ENCODE results near the gene LRMDA. TPM values are rescaled to one million over a fixed set of nuclear protein-coding genes. Genes with fewer than 3 reads are reported as not detected.

Gene LRMDA
- total RNA-seq, 1 experiment from 2014 or later = not detected

DNA sequence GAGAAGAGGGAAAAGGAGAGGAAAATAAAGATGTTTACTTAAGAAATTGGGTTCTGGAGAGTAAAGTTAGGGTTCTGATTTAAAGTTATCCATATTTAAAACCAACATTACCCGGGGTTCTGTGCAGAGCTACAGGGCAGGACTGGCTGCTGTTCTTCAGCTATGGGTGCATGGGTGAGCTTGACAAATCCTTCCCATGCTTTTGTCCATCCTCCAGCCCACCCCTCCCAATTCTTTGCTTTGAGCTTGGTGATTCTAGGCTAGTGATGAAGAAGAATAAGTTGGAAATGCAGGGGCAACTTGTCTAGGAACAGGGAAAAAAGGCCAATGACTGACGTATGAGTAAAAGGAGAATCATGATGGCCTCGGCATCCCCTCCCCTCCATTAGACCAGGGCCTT is 636.0 kb downstream of the LRMDA start:
- no peaks in the 10 kb centered on the region for H3K36me3 ChIP-seq (replicated peaks; ENCODE audit: control insufficient read depth, insufficient read depth, low read length)
- no peaks in the 10 kb centered on the region for H3K27me3 ChIP-seq (ENCODE audit: control insufficient read depth, insufficient read depth, low read length)
- DNase-seq = no peak
- H3K4me3 ChIP-seq (ENCODE audit: insufficient read depth, low read depth, low read length) = no peak overlapping the region

DNA sequence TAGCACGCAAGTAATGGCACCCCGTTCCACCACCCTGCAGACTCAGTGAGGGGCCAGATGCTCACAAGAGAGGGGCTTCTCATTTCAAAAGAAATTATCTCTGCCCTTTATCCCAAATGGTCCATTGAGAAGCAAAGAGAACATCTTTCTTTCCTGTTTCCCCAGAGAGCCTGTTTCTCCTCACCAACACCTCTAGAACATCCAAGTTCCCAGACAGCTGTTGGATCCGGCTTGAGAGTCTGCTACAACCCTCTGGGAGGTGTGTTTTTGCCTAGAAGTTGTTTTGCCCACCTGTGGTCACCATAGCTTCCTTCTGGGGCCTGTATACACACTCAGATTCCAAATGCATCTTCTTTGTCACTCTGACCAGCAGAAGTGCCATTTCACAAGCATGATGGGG is 637.4 kb downstream of the LRMDA start:
- Histone ChIP-seq H3K27me3 (ENCODE audit: control insufficient read depth, insufficient read depth, low read length) (no peaks in the 10 kb centered on the region), H3K36me3 (replicated peaks; ENCODE audit: control insufficient read depth, insufficient read depth, low read length) (no peaks in the 10 kb centered on the region), H3K4me3 (ENCODE audit: insufficient read depth, low read depth, low read length) (no peak overlapping the region)
- DNase-seq = no peak

DNA sequence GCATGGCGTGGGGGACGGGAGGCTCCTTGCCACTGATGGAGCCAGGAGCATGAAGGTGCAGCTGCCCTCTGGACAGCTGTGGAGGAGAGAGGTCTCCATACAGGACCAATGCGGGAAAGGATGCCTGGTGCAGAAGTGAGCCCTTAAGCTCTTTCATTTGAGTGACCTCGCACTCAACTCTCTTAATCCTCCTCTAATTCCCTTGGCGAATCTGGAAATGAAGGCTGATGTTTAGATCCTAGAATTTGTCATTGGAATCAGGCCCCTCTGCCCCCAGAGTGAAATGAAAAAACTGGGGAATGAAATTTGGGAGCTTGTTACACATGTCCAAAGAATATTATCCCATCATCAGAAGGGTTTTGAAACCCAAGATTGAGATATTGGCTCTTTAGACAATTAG is 639.5 kb downstream of the LRMDA start:
- no peaks in the 10 kb centered on the region for H3K36me3 ChIP-seq (replicated peaks; ENCODE audit: control insufficient read depth, insufficient read depth, low read length)
- DNase-seq = no peak
- H3K27me3 ChIP-seq (ENCODE audit: control insufficient read depth, insufficient read depth, low read length) = no peaks in the 10 kb centered on the region
- H3K4me3 ChIP-seq (ENCODE audit: insufficient read depth, low read depth, low read length) = no peak overlapping the region

DNA sequence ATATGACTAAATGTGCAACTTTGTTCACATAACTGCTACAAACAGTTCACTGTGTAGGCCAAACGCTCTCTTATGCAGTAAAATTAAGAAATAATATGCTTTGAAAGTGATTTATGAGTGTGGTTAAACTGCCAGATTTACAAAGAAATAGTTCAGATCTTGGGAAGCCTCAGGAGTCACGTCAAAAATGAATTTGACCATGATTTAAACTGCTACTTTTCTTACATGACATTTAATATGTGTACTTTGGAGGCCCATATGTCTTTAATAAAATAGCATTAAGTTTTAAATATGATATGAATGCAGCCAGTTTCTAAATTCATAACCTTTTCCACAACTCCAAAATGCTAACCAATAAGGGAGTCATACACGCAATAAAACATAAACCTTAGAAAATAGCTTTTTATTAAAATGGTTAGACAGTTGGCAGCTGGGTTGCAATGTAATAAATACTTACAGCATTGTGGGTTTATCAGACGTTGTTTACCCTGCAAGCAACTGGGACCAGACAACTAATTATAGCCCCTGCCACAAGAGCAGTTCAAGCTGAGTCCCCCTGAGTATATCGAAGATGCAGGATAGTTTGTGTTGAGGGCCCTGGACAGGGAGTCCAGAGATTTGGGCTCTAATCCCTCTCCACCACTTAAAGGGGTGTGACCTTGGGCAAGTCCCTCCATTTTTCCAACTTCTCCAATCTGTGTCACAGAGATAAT is 640.4 kb downstream of the LRMDA start:
- H3K36me3 ChIP-seq (replicated peaks; ENCODE audit: control insufficient read depth, insufficient read depth, low read length) = no peaks in the 10 kb centered on the region
- H3K27me3 ChIP-seq (ENCODE audit: control insufficient read depth, insufficient read depth, low read length) = no peaks in the 10 kb centered on the region
- H3K4me3 ChIP-seq (ENCODE audit: insufficient read depth, low read depth, low read length) = no peak overlapping the region
- no peak for DNase-seq

DNA sequence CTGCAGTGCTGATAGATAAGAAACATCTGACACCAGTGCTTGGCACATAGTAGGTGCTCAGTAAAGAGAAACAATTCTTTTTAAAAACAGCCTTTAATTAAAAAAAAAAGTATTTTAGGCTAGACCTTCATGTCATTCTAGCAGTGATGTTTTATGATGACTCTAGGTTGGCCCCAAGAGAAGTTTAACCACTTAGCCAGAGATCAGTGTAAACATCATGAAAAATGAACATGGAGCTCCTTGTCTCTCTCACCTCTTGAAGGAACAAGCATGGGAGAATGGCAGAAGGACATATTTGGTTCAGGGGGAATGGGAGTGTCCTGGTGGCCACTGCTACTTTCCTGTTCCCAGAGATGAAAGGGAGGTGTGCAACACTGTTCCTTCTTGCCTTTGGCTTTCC is 641.0 kb downstream of the LRMDA start:
- no peak for DNase-seq
- Histone ChIP-seq H3K36me3 (replicated peaks; ENCODE audit: control insufficient read depth, insufficient read depth, low read length) (no peaks in the 10 kb centered on the region), H3K4me3 (ENCODE audit: insufficient read depth, low read depth, low read length) (no peak overlapping the region), H3K27me3 (ENCODE audit: control insufficient read depth, insufficient read depth, low read length) (no peaks in the 10 kb centered on the region)

DNA sequence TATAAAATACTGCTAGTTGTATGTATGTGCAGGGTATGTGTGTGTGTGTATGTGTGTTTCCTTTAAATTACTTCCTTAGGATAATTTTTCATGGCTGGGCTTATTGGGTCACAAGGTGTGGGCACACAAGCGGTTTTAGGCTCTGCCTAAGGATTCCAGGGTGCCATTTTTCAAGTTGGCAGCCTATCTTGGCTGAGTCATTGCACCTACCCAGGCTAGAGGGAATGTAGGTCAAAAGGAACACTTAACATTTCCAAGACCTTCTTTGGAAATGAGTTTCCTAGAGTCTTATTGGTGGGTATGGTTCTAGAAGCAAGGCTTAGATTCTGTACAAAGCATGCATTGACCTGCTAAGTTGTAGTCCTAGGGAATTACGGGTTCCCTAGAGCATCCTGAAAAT is 642.1 kb downstream of the LRMDA start:
- Histone ChIP-seq H3K4me3 (ENCODE audit: insufficient read depth, low read depth, low read length) (no peak overlapping the region), H3K36me3 (replicated peaks; ENCODE audit: control insufficient read depth, insufficient read depth, low read length) (no peaks in the 10 kb centered on the region), H3K27me3 (ENCODE audit: control insufficient read depth, insufficient read depth, low read length) (no peaks in the 10 kb centered on the region)
- DNase-seq = no peak

DNA sequence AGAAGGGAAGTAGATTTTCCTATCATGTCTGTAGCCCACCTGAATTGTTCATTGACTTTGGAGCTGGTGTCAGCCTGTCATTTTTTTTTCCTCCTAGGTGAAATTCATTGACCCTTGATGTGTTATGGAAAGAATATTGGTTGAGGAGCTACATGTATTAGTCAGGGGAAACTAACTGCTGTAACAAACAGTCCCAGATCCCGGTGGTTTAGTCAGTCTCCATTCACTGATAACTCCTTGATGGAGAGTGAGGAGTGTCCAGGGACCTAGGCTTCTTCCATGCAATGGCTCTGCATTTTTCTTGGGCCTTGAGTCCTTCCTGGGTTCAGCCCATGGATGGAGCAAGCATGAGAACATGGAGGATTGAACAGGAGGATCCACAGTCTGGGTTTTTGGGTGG is 643.2 kb downstream of the LRMDA start:
- DNase-seq = no peak
- Histone ChIP-seq H3K4me3 (ENCODE audit: insufficient read depth, low read depth, low read length) (no peak overlapping the region), H3K27me3 (ENCODE audit: control insufficient read depth, insufficient read depth, low read length) (no peaks in the 10 kb centered on the region), H3K36me3 (replicated peaks; ENCODE audit: control insufficient read depth, insufficient read depth, low read length) (no peaks in the 10 kb centered on the region)

DNA sequence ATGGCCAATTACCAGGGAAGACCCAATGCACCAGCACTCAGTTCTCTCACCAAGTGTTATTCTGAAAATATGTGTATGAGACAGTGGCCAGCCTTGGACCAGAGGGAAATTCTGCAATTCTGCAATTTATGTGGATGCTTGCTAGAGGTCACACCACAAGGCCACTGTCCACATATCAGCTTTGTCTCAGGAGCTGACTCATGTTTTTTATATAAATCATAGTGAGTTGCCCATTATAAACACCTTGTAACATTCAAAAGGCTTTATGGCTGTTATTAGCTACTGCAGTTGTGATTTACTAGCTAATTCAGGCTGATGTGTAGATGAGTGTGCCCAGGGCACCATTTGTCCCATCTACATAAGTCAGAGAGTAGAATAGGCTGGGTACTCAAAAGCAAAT is 649.0 kb downstream of the LRMDA start:
- no peak overlapping the region for H3K4me3 ChIP-seq (ENCODE audit: insufficient read depth, low read depth, low read length)
- no peaks in the 10 kb centered on the region for H3K27me3 ChIP-seq (ENCODE audit: control insufficient read depth, insufficient read depth, low read length)
- DNase-seq = no peak
- H3K36me3 ChIP-seq (replicated peaks; ENCODE audit: control insufficient read depth, insufficient read depth, low read length) = no peaks in the 10 kb centered on the region

DNA sequence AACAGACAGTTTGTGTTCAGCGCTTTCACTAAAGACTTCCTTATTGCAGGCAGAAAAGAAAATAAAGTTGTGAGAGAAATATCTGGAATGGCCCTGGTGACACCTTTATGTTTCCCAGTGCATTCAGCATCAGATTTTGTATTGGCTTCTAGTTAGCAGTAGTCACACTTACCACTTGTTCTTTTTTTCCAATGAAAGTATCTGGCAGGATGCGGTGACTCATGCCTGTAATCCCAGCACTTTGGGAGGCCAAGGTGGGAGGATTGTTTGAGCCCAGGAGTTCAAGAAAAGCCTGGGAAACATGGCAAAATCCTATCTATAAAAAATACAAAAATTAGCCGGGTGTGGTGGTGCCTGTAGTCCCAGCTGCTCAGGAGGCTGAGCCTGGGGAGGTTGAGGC is 649.6 kb downstream of the LRMDA start:
- H3K27me3 ChIP-seq (ENCODE audit: control insufficient read depth, insufficient read depth, low read length) = no peaks in the 10 kb centered on the region
- DNase-seq = no peak
- H3K4me3 ChIP-seq (ENCODE audit: insufficient read depth, low read depth, low read length) = no peak overlapping the region
- H3K36me3 ChIP-seq (replicated peaks; ENCODE audit: control insufficient read depth, insufficient read depth, low read length) = no peaks in the 10 kb centered on the region

DNA sequence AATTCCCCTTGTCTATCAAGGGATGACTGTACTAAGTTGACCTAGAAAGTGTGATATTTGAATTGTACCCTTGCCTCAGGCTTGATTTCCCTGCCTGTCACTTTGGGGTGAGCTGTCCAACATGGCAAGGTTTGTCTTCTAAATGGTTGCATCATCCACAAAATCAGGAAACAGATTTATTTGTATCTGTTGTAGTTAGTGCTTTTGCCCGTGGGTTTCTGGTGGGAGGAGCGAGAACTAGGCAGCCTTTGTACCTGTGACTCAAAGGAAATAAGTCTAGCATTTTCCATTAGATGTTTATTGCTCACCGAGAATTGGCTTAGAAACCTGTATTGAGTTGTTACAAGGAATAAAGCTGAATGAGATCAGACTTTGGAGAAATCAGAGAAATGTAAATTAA is 650.8 kb downstream of the LRMDA start:
- Histone ChIP-seq H3K27me3 (ENCODE audit: control insufficient read depth, insufficient read depth, low read length) (no peaks in the 10 kb centered on the region), H3K4me3 (ENCODE audit: insufficient read depth, low read depth, low read length) (no peak overlapping the region), H3K36me3 (replicated peaks; ENCODE audit: control insufficient read depth, insufficient read depth, low read length) (no peaks in the 10 kb centered on the region)
- no peak for DNase-seq

DNA sequence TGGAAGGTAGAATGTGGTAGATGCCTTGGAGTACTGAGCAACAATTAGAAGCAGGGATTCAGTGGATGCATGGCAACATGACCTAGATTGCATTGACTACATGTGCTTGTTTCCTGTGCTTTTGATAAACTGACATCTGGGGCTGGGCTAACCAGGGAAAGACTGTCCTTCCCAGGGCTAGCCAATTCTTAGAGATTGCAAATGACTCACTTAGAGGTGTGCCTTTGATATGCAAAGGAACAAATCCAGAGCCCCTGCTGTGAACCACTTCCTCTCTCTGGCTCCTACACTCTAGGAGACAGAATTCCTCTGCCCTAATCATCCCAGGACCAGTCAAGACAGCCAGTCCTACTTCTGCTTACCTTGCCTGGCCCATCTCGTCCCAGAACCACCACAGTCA is 651.5 kb downstream of the LRMDA start:
- Histone ChIP-seq H3K36me3 (replicated peaks; ENCODE audit: control insufficient read depth, insufficient read depth, low read length) (no peaks in the 10 kb centered on the region), H3K27me3 (ENCODE audit: control insufficient read depth, insufficient read depth, low read length) (no peaks in the 10 kb centered on the region), H3K4me3 (ENCODE audit: insufficient read depth, low read depth, low read length) (no peak overlapping the region)
- peak; percentile 73 for DNase-seq

DNA sequence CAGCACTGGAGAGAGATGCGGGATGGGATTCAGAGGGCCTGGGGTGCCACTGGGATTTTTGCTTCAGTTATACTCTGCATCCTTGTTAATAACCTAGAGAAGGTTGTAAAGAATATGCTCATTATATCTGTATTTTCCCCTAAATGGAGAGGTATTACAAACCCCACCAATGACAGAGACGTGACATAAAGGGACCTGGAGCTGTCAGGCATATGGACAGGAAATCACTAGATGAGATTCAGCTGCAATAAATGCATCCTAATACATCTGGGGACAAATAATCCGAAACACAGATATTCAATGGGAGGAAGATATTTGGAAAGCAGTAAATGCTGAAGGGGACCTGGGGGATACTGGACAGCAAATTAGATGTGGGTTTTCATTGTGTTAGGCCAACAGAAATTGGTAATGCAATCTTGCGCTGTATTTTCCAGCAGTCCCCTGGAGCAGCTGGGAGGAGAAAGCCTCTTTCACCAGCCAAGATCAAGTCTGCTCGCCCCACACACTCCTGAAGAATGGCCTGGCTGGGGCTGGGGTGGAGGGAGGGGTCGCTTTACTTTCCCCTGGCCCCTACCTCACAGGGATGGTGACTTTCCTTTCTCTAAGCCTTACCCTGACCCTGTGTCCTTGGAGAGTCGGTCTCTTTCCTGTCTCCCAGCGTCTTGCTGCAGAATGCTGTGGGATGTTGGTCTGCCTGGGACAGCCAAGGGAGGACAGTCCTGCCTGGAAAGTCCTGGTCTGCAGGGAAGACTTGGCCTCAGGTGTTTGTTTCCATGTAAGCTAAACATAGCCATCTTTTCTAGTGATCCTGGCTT is 653.8 kb downstream of the LRMDA start:
- no peak for DNase-seq
- no peak overlapping the region for H3K4me3 ChIP-seq (ENCODE audit: insufficient read depth, low read depth, low read length)
- H3K36me3 ChIP-seq (replicated peaks; ENCODE audit: control insufficient read depth, insufficient read depth, low read length) = no peaks in the 10 kb centered on the region
- H3K27me3 ChIP-seq (ENCODE audit: control insufficient read depth, insufficient read depth, low read length) = no peaks in the 10 kb centered on the region

DNA sequence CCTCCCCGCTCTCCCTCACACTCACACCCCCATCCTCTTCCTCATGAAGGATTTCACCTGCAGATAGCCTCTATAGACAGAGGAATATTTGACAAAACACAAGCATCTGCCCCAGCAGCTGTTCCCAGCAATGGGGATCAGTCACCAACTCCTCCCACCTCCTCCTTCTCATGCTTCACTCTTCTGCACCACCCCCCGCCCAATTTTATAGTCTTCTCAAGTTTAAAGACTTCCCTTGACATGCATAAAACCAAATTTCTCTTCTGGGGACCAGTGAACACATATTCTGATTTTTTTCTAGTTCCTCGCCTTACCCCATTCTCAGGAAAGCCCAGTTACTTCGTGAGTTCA is 654.4 kb downstream of the LRMDA start:
- DNase-seq = no peak
- no peaks in the 10 kb centered on the region for H3K36me3 ChIP-seq (replicated peaks; ENCODE audit: control insufficient read depth, insufficient read depth, low read length)
- H3K27me3 ChIP-seq (ENCODE audit: control insufficient read depth, insufficient read depth, low read length) = no peaks in the 10 kb centered on the region
- H3K4me3 ChIP-seq (ENCODE audit: insufficient read depth, low read depth, low read length) = no peak overlapping the region

DNA sequence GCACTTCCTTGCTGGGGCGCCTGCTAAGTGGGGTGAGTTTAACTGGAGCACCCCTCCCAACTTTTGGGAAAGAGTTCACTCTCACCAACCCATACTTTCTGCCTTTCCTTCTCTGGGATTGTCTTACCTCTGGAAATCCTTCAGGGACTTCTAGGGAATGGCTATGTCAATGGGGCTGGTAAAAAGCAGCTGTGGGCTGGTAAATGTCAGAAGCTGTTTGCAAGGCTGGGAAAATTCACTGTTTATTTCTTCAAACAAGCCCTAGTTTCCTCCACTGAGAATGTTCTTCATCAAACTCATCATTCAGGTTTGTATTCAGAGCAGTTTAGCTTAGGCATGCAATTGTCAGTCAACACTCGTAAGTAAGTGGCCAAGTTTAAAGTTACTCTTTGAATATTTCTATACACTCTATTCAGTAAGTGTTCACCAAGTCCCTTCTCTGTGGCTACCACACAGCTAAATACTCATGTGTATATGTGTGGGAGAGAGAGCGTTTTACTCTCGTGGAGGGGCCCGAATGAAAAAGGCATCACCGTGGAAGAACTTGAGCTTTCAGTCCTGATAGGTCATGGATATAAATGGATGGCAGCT is 654.8 kb downstream of the LRMDA start:
- DNase-seq = no peak
- no peaks in the 10 kb centered on the region for H3K36me3 ChIP-seq (replicated peaks; ENCODE audit: control insufficient read depth, insufficient read depth, low read length)
- H3K27me3 ChIP-seq (ENCODE audit: control insufficient read depth, insufficient read depth, low read length) = no peaks in the 10 kb centered on the region

More for the DNA sequence above, 654.8 kb downstream of the LRMDA start:
- H3K4me3 ChIP-seq (ENCODE audit: insufficient read depth, low read depth, low read length) = no peak overlapping the region

All from H7 (cell line).